ENCODE results near the gene COMMD10. TPM values are rescaled to one million over a fixed set of nuclear protein-coding genes. Genes with fewer than 3 reads are reported as not detected.

The COMMD10 gene
- 26.5 and 27.1 TPM in 2 replicates for total RNA-seq

DNA sequence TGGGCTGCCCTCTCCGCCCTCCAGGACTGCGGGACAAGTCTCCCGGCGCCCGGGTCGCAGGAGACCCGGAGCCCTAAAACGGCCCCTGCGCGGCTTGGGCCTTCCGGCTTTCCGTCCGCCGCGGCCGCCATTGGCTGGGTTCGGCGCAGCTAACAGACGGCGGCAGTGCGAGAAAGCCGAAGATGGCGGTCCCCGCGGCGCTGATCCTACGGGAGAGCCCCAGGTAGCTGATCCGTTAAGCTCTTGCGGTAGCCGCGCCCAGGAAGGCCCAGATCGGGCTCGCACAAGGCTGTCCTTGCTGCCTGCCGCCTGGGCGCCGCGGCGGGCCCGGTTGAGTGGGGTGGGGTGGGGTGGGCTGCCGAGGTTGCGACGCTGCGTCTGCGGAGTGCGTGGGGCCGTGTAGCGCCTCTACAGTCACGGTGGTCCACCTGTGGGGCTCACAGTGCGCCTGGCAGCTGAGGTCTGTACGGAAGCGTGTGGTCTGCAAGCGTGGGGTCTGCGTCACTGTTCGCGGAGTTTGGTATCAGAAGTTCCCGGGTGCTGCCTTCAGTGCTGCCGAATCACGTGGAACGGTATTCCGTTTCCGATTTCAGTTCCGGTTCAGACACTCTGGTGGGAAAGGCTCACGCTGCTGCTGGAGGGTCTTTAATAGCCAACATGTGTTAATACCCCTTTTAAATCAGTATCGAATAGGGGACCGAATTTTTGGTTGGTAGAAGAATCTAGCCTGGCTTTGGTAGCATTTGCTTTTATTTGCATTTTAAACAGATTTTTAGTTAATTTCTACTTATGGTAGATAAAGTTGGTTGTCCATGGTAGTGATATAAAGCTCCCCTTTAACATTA, at the start of gene COMMD10:
COMMD10 (plus strand) TSS at position 155 of the 845 bp plus-strand sequence.

Other genes with a start within 250 kb of the COMMD10 start
- gene ATG12, start 243.5 kb upstream of the COMMD10 start, total RNA-seq, result 39.2 and 40.4 TPM in 2 replicates
- gene AP3S1, start 243.1 kb upstream of the COMMD10 start, total RNA-seq, result 332 and 345 TPM in 2 replicates
- gene LVRN, start 122.5 kb upstream of the COMMD10 start, total RNA-seq, result 0.35 TPM in 1 of 2 replicates, not detected in the other
- 0.29 TPM in 1 of 2 replicates, not detected in the other for gene ARL14EPL, start 52.6 kb upstream of the COMMD10 start, total RNA-seq